ENCODE results near the gene ATF6.

- TF ChIP-seq CTCF (IDR thresholded peaks at IDR 0.05; ENCODE audit: low read depth, low read length) (no peak), POLR2A (IDR thresholded peaks at IDR 0.05; ENCODE audit: extremely low read depth, insufficient read length) (no peak), MAX (IDR thresholded peaks at IDR 0.05; ENCODE audit: low read depth, low read length) (no peak)
Observed at GRCh38 chr1:161915051-161915503, 149.0 kb downstream of the ATF6 start.

Data from NB4 (cell line).